Measurements from ENCODE around the gene SIAH3. TPM values are rescaled to one million over a fixed set of nuclear protein-coding genes. Genes with fewer than 3 reads are reported as not detected.

Gene SIAH3, protein sequence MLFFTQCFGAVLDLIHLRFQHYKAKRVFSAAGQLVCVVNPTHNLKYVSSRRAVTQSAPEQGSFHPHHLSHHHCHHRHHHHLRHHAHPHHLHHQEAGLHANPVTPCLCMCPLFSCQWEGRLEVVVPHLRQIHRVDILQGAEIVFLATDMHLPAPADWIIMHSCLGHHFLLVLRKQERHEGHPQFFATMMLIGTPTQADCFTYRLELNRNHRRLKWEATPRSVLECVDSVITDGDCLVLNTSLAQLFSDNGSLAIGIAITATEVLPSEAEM
- not detected for polyA plus RNA-seq (2012; ENCODE audit: insufficient read length, low read depth)

DNA sequence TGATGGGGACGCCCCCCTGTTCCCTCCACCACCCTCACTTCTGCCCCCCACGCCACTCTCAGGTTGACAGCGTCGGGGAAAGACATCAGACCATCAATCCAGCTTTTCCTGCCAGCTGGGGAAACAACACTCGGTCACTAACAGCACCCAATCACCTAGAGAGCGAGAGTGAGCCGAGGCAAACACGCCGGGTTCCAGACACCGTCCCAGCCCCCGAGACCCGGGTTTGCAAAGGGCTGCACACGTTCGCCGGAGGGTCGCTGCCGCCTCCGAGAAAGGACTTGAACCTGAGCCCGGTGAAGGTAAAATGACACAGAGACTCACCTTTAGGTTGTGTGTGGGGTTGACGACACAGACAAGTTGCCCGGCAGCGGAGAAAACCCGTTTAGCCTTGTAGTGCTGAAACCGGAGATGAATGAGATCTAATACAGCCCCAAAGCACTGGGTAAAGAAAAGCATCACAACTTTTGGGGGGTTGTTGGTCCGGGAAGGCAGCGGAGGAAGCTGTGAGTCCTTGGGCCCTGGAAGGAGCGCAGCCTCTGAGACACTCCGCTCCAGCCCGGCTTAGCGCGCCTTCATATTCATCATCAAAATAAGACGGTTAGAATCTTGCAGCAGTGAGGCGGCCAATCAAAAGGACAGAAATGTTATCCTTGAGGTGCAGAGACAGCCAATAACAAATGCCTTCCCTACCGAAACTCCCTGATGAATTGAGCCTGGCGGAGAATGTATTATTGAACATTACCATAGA, at the start of gene SIAH3:
SIAH3 (minus strand) TSS at position 583 of the 751 bp plus-strand sequence; CDS start at position 459, 124 bp downstream.
- TF ChIP-seq SIN3A (IDR thresholded peaks at IDR 0.05; ENCODE audit: borderline replicate concordance, insufficient read depth, low read length), result no peak
- TF ChIP-seq REST (IDR thresholded peaks at IDR 0.05; ENCODE audit: insufficient read depth in 1 of 2, low read depth in 2 of 2, low read length in 2 of 2), result no peak
- TF ChIP-seq POLR2AphosphoS5 (IDR thresholded peaks at IDR 0.05; ENCODE audit: low read depth, low read length), result no peak
- no peak for TF ChIP-seq TAF1 (IDR thresholded peaks at IDR 0.05; ENCODE audit: borderline replicate concordance, insufficient read depth, low read length)
- no peak for TF ChIP-seq FOXP2 (optimal IDR thresholded peaks at IDR 0.05; ENCODE audit: borderline replicate concordance, extremely low read depth, extremely low read length, insufficient read depth)

GRCh38 chr13:45899406-45899805, 47.9 kb upstream of the SIAH3 start:
- TF ChIP-seq TAF1 (IDR thresholded peaks at IDR 0.05; ENCODE audit: borderline replicate concordance, insufficient read depth, low read length) (no peak), FOXP2 (optimal IDR thresholded peaks at IDR 0.05; ENCODE audit: borderline replicate concordance, extremely low read depth, extremely low read length, insufficient read depth) (no peak), SIN3A (IDR thresholded peaks at IDR 0.05; ENCODE audit: borderline replicate concordance, insufficient read depth, low read length) (no peak), POLR2AphosphoS5 (IDR thresholded peaks at IDR 0.05; ENCODE audit: low read depth, low read length) (no peak), REST (IDR thresholded peaks at IDR 0.05; ENCODE audit: insufficient read depth in 1 of 2, low read depth in 2 of 2, low read length in 2 of 2) (no peak)

- TF ChIP-seq REST (IDR thresholded peaks at IDR 0.05; ENCODE audit: insufficient read depth in 1 of 2, low read depth in 2 of 2, low read length in 2 of 2) (no peak), FOXP2 (optimal IDR thresholded peaks at IDR 0.05; ENCODE audit: borderline replicate concordance, extremely low read depth, extremely low read length, insufficient read depth) (no peak), TAF1 (IDR thresholded peaks at IDR 0.05; ENCODE audit: borderline replicate concordance, insufficient read depth, low read length) (no peak), POLR2AphosphoS5 (IDR thresholded peaks at IDR 0.05; ENCODE audit: low read depth, low read length) (no peak), SIN3A (IDR thresholded peaks at IDR 0.05; ENCODE audit: borderline replicate concordance, insufficient read depth, low read length) (no peak)
These were observed 46.0 kb upstream of the SIAH3 start for GRCh38 chr13:45897562-45897961.

GRCh38 chr13:45896285-45896684, 44.7 kb upstream of the SIAH3 start:
- TF ChIP-seq POLR2AphosphoS5 (IDR thresholded peaks at IDR 0.05; ENCODE audit: low read depth, low read length), result no peak
- TF ChIP-seq FOXP2 (optimal IDR thresholded peaks at IDR 0.05; ENCODE audit: borderline replicate concordance, extremely low read depth, extremely low read length, insufficient read depth), result no peak
- no peak for TF ChIP-seq TAF1 (IDR thresholded peaks at IDR 0.05; ENCODE audit: borderline replicate concordance, insufficient read depth, low read length)
- TF ChIP-seq REST (IDR thresholded peaks at IDR 0.05; ENCODE audit: insufficient read depth in 1 of 2, low read depth in 2 of 2, low read length in 2 of 2), result no peak
- no peak for TF ChIP-seq SIN3A (IDR thresholded peaks at IDR 0.05; ENCODE audit: borderline replicate concordance, insufficient read depth, low read length)
